Keratinocyte (primary cell): ENCODE results near the gene TRAPPC6A. TPM values are rescaled to one million over a fixed set of nuclear protein-coding genes. Genes with fewer than 3 reads are reported as not detected.

Experiments used
- DNase-seq: peaks from one replicate; pipeline ENCODE4 v3.0.0-alpha.2; 2011; ENCODE audit warnings: low read depth, missing footprints, low spot score
- FAIRE-seq: peaks from 2 replicates; lab custom pipeline; 2011; peaks lifted over from hg19 to GRCh38; lab: Jason Lieb, UNC
- H2AFZ ChIP-seq: 2 replicates; pipeline ENCODE4 v1.6.0; 2012; ENCODE audit warnings: low read length, control low read depth, inconsistent platforms; ENCODE audit not compliant: control insufficient read depth
- H3K27ac ChIP-seq: 2 replicates; pipeline ENCODE4 v1.5.1; 2011; ENCODE audit warnings: low read length; ENCODE audit not compliant: control insufficient read depth, insufficient read depth
- H3K27me3 ChIP-seq: 3 replicates; pipeline ENCODE4 v1.6.0; 2011; ENCODE audit warnings: low read length; ENCODE audit not compliant: control insufficient read depth, insufficient read depth; ENCODE audit errors: extremely low read depth
- H3K36me3 ChIP-seq, 2 experiments: 2 replicates in 1 of 2; 3 replicates in 1 of 2; pipeline ENCODE4 v1.5.1; 2011; ENCODE audit warnings: low read length in 2 of 2, mild to moderate bottlenecking in 1 of 2; ENCODE audit not compliant: control insufficient read depth in 2 of 2, insufficient read depth in 2 of 2; ENCODE audit errors: extremely low read depth in 1 of 2
- H3K4me1 ChIP-seq: 3 replicates; pipeline ENCODE4 v1.5.1; 2011; ENCODE audit warnings: low read length; ENCODE audit not compliant: control insufficient read depth, insufficient read depth; ENCODE audit errors: extremely low read depth
- H3K4me2 ChIP-seq: 3 replicates; pipeline ENCODE4 v1.6.0; 2011; ENCODE audit warnings: low read depth, low read length; ENCODE audit not compliant: control insufficient read depth, insufficient read depth; ENCODE audit errors: extremely low read depth
- H3K4me3 ChIP-seq, 3 experiments: fragments of 200-600 bp in 1 of 3; sonication (generic) in 1 of 3; 2 replicates in 2 of 3; 3 replicates in 1 of 3; pipeline ENCODE4 v1.5.1; 2011 to 2016; ENCODE audit warnings: low read length in 3 of 3, mild to moderate bottlenecking in 3 of 3, control low read depth in 2 of 3, inconsistent platforms in 1 of 3, low read depth in 1 of 3, mixed read lengths in 1 of 3, mixed run types in 1 of 3, moderate library complexity in 1 of 3; ENCODE audit not compliant: control insufficient read depth in 2 of 3, insufficient read depth in 2 of 3; ENCODE audit errors: extremely low read depth in 1 of 3
- H3K79me2 ChIP-seq: 2 replicates; pipeline ENCODE4 v1.6.0; 2012; ENCODE audit warnings: low read length; ENCODE audit not compliant: control insufficient read depth, insufficient read depth
- H3K9ac ChIP-seq: 3 replicates; pipeline ENCODE4 v1.6.0; 2011; ENCODE audit warnings: low read length; ENCODE audit not compliant: control insufficient read depth, insufficient read depth; ENCODE audit errors: extremely low read depth
- H3K9me1 ChIP-seq: 3 replicates; pipeline ENCODE4 v1.6.0; 2011; ENCODE audit warnings: low read length; ENCODE audit not compliant: control insufficient read depth, insufficient read depth; ENCODE audit errors: extremely low read depth
- H3K9me3 ChIP-seq: 2 replicates; pipeline ENCODE4 v1.5.1; 2012; ENCODE audit warnings: low read depth, low read length; ENCODE audit not compliant: control insufficient read depth
- H4K20me1 ChIP-seq: 3 replicates; pipeline ENCODE4 v1.6.0; 2011; ENCODE audit warnings: low read length; ENCODE audit not compliant: control insufficient read depth, insufficient read depth; ENCODE audit errors: extremely low read depth
- EZH2 ChIP-seq: IDR thresholded peaks from one replicate; pipeline ENCODE4 v1.6.1; 2012; ENCODE audit warnings: inconsistent platforms, mild to moderate bottlenecking, low read length, moderate library complexity
- dilution Hi-C: fragments of 300-500 bp; cut with MboI; formaldehyde crosslinking; loops from one replicate; pipeline ENCODE4 v1.7.0; 2020; ENCODE audit warnings: low sequenced_read_pairs; ENCODE audit not compliant: extremely low pct_ligation_motif_present
- polyA plus RNA-seq, 5 experiments: library from polyadenylated mRNA; depleted of rRNA in 3 of 5; stranded (reverse) in 3 of 5; stranded (forward) in 1 of 5; unstranded in 1 of 5; fragments of >200 nt; gene quantifications; 1 replicate in 1 of 5; 2 replicates in 3 of 5; 3 replicates in 1 of 5; pipeline versions ENCODE4 v1.2.1 to v1.2.3, GENCODE V29; 2011 to 2012; ENCODE audit warnings: missing spikeins in 2 of 5, low read depth in 1 of 5, low replicate concordance in 1 of 5
- TF ChIP-seq, protein P1 (sequence below), 3 experiments: IDR thresholded peaks in 1 of 3; conservative IDR thresholded peaks in 1 of 3; optimal IDR thresholded peaks in 1 of 3; 2 replicates in 2 of 3; 3 replicates in 1 of 3; pipeline versions ENCODE3 to v1.5.1; 2011; ENCODE audit warnings: low read length in 3 of 3, mild to moderate bottlenecking in 3 of 3, moderate library complexity in 2 of 3, control low read depth in 1 of 3, inconsistent platforms in 1 of 3; ENCODE audit not compliant: insufficient read depth in 2 of 3; ENCODE audit errors: extremely low read depth in 1 of 3

TRAPPC6A gene
- polyA plus RNA-seq, 1 donor (not counting 4 experiments of a cell fraction or from before 2014, with no cell fraction given): 4.7 TPM

DNA sequence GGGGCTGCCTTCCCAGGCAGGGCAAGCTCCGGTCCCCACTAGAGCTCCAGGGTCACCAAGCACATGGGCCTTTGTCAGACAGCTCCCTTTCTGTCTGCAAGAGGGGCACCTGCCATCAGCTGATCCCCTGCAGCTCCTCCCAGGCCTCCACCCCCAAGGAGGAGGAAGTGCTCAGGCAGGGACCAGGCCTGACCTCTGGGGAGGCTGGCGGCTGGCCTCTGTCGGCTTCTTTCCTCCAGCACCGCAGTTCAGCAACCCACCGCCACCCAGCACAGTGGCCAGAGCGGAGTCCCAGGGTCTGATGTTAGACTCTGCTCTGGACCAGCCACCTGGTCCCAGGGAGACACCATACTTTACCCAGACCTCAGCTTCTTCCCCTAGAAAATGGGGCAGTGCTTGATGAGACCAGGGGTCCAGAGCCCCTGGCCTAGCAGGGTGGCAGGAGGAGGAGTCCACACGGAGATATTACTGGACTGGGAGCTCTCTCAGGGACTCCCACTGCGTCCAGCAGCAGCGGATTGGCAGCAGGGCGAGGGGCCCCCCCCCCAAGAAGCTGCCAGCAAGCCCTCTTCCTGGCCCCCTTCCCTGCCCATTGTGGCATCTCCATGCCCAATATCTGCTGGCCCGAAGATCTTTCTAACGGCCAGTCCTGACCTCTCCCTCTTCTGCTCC is 41.4 kb downstream of the TRAPPC6A start:
- Histone ChIP-seq H4K20me1 (no peaks in the 10 kb centered on the region), H3K9me1 (peaks cover 3% of the 10 kb centered on the region), H3K9ac (no peak overlapping the region), H2AFZ (no peak overlapping the region), H3K79me2 (peaks cover 22% of the 10 kb centered on the region), H3K4me1 (no peaks in the 10 kb centered on the region), H3K27ac (no peak overlapping the region), H3K4me2 (no peak overlapping the region), H3K36me3 (peaks cover 7 to 9% of the 10 kb centered on the region in 2 experiments), H3K27me3 (no peaks in the 10 kb centered on the region), H3K4me3 (no peak overlapping the region), H3K9me3 (no peaks in the 10 kb centered on the region)
- TF ChIP-seq EZH2: no peak
- TF ChIP-seq, protein P1, sequence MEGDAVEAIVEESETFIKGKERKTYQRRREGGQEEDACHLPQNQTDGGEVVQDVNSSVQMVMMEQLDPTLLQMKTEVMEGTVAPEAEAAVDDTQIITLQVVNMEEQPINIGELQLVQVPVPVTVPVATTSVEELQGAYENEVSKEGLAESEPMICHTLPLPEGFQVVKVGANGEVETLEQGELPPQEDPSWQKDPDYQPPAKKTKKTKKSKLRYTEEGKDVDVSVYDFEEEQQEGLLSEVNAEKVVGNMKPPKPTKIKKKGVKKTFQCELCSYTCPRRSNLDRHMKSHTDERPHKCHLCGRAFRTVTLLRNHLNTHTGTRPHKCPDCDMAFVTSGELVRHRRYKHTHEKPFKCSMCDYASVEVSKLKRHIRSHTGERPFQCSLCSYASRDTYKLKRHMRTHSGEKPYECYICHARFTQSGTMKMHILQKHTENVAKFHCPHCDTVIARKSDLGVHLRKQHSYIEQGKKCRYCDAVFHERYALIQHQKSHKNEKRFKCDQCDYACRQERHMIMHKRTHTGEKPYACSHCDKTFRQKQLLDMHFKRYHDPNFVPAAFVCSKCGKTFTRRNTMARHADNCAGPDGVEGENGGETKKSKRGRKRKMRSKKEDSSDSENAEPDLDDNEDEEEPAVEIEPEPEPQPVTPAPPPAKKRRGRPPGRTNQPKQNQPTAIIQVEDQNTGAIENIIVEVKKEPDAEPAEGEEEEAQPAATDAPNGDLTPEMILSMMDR (optimal IDR thresholded peaks at IDR 0.05 in 1 of 3, IDR thresholded peaks at IDR 0.05 in 1 of 3, conservative IDR thresholded peaks at IDR 0.05 in 1 of 3; ENCODE audit: extremely low read depth in 1 of 3, insufficient read depth in 2 of 3, low read length in 3 of 3): no peak
- DNase-seq: no peak
- FAIRE-seq: no peak
- dilution Hi-C loops: no loop called here

DNA sequence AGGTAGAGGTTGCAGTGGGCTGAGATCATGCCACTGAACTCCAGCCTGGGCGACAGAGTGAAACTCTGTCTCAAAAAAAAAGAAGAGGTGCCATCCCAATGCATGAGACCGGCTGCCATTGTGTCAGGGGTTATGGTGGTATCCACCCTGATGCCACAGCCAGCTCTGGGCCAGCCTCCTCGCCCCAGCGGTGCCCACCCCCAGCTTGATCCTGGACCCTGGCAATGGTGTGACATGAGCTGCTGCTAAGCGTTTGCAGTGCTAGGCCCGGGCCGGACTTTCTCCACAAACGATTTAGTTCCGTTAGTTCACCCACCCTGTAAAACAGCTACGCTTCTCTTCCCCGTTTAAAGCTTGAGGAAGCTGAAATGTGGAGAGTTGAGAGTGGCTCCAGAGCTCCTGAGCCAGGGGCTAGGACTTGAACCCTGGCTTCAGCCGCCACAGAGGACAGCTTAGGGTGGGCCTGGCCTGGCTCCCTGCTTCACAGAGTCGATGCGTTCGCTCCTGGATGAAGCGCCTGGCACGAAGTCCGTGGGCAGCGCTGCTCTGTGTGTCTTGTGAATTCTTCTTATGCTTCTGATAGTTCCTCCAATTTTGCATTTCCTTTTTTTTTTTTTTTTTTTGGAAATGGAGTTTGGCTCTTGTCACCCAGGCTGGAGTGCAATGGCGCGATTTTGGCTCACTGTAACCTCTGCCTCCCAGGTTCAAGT is 42.7 kb downstream of the TRAPPC6A start:
- Histone ChIP-seq H3K27ac (no peak overlapping the region), H3K27me3 (no peaks in the 10 kb centered on the region), H3K79me2 (peaks cover 30% of the 10 kb centered on the region), H3K4me3 (no peak overlapping the region), H3K36me3 (peaks cover 0 to 5% of the 10 kb centered on the region in 2 experiments), H3K9me3 (no peaks in the 10 kb centered on the region), H3K4me2 (no peak overlapping the region), H2AFZ (no peak overlapping the region), H3K4me1 (peaks cover 2% of the 10 kb centered on the region), H3K9me1 (peaks cover 3% of the 10 kb centered on the region), H4K20me1 (peaks cover 3% of the 10 kb centered on the region), H3K9ac (no peak overlapping the region)
- DNase-seq: no peak
- no peak for TF ChIP-seq EZH2
- TF ChIP-seq, protein P1 (optimal IDR thresholded peaks at IDR 0.05 in 1 of 3, IDR thresholded peaks at IDR 0.05 in 1 of 3, conservative IDR thresholded peaks at IDR 0.05 in 1 of 3; ENCODE audit: extremely low read depth in 1 of 3, insufficient read depth in 2 of 3, low read length in 3 of 3): no peak
- dilution Hi-C loops: no loop called here
- no peak for FAIRE-seq
